ENCODE data around the gene NLRP11. TPM values are rescaled to one million over a fixed set of nuclear protein-coding genes. Genes with fewer than 3 reads are reported as not detected.

NLRP11 gene
- total and polyA plus RNA-seq, 2 experiments from 2014 or later: not detected

DNA sequence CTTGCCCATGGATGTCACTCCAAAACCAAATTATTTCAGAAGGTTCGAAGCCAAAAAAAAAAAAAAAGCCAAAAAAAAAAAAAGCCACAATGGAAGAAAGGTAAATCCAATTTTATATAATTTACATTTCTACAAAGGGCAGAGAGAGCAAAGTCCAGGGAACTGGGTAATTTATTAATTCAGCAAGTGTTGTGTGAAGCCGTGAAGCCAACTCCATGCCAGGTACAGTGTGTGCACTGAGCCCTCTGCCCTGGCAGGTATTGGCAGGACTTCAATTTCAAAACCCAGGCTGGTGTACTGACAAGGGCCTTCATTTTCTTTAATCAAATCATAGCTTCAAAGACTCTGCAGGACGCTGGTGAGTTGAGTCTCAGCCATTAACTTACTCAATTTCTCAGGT, 78.4 kb downstream of the NLRP11 start:
- Histone ChIP-seq H3K9me2 (ENCODE audit: insufficient read depth) (no peaks in the 10 kb centered on the region), H3K36me3 (ENCODE audit: insufficient read depth) (peaks cover 8% of the 10 kb centered on the region; the same call in 1 of the 2 replicates), H3F3A (replicated peaks; ENCODE audit: low read depth) (no peaks in the 10 kb centered on the region), H3K4me1 (ENCODE audit: insufficient read depth) (no peaks in the 10 kb centered on the region), H2AFZ (no peak overlapping the region), H3K79me2 (replicated peaks; ENCODE audit: insufficient read depth) (no peaks in the 10 kb centered on the region), H3K27ac (ENCODE audit: low read depth) (no peak overlapping the region), H3K27me3 (ENCODE audit: insufficient read depth) (no peaks in the 10 kb centered on the region), H3K4me3 (no peak overlapping the region), H4K20me1 (replicated peaks; ENCODE audit: insufficient read depth) (no peaks in the 10 kb centered on the region), H3K4me2 (no peak overlapping the region)
- H3K27me3 Mint-ChIP-seq (ENCODE audit: insufficient read depth, low read depth, poor library complexity): no peaks in the 10 kb centered on the region
- H3K4me1 Mint-ChIP-seq: no peaks in the 10 kb centered on the region
- DNase-seq (ENCODE audit: low spot score) (no peak), ATAC-seq (no peak)
- peaks cover 94% of the 10 kb centered on the region for H3K9me3 Mint-ChIP-seq
- no peak overlapping the region for H3K4me3 Mint-ChIP-seq
- TF ChIP-seq POLR2AphosphoS5 (IDR thresholded peaks at IDR 0.05; ENCODE audit: low read depth) (no peak), STAT1 (IDR thresholded peaks at IDR 0.05; ENCODE audit: unreplicated experiment) (no peak), EZH2 (IDR thresholded peaks at IDR 0.05; ENCODE audit: low read depth, unreplicated experiment) (no peak), NANOG (IDR thresholded peaks at IDR 0.05; ENCODE audit: borderline replicate concordance) (no peak), EZH2phosphoT487 (IDR thresholded peaks at IDR 0.05; ENCODE audit: unreplicated experiment) (no peak), ZNF114 (CRISPR knock-in tag; IDR thresholded peaks at IDR 0.05) (no peak), ZNF331 (CRISPR knock-in tag; IDR thresholded peaks at IDR 0.05; ENCODE audit: low read depth) (no peak), JUNB (IDR thresholded peaks at IDR 0.05; ENCODE audit: unreplicated experiment) (no peak)
- TF ChIP-seq, protein P1, sequence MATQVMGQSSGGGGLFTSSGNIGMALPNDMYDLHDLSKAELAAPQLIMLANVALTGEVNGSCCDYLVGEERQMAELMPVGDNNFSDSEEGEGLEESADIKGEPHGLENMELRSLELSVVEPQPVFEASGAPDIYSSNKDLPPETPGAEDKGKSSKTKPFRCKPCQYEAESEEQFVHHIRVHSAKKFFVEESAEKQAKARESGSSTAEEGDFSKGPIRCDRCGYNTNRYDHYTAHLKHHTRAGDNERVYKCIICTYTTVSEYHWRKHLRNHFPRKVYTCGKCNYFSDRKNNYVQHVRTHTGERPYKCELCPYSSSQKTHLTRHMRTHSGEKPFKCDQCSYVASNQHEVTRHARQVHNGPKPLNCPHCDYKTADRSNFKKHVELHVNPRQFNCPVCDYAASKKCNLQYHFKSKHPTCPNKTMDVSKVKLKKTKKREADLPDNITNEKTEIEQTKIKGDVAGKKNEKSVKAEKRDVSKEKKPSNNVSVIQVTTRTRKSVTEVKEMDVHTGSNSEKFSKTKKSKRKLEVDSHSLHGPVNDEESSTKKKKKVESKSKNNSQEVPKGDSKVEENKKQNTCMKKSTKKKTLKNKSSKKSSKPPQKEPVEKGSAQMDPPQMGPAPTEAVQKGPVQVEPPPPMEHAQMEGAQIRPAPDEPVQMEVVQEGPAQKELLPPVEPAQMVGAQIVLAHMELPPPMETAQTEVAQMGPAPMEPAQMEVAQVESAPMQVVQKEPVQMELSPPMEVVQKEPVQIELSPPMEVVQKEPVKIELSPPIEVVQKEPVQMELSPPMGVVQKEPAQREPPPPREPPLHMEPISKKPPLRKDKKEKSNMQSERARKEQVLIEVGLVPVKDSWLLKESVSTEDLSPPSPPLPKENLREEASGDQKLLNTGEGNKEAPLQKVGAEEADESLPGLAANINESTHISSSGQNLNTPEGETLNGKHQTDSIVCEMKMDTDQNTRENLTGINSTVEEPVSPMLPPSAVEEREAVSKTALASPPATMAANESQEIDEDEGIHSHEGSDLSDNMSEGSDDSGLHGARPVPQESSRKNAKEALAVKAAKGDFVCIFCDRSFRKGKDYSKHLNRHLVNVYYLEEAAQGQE (IDR thresholded peaks at IDR 0.05; ENCODE audit: unreplicated experiment): no peak
- TF ChIP-seq, protein P2, sequence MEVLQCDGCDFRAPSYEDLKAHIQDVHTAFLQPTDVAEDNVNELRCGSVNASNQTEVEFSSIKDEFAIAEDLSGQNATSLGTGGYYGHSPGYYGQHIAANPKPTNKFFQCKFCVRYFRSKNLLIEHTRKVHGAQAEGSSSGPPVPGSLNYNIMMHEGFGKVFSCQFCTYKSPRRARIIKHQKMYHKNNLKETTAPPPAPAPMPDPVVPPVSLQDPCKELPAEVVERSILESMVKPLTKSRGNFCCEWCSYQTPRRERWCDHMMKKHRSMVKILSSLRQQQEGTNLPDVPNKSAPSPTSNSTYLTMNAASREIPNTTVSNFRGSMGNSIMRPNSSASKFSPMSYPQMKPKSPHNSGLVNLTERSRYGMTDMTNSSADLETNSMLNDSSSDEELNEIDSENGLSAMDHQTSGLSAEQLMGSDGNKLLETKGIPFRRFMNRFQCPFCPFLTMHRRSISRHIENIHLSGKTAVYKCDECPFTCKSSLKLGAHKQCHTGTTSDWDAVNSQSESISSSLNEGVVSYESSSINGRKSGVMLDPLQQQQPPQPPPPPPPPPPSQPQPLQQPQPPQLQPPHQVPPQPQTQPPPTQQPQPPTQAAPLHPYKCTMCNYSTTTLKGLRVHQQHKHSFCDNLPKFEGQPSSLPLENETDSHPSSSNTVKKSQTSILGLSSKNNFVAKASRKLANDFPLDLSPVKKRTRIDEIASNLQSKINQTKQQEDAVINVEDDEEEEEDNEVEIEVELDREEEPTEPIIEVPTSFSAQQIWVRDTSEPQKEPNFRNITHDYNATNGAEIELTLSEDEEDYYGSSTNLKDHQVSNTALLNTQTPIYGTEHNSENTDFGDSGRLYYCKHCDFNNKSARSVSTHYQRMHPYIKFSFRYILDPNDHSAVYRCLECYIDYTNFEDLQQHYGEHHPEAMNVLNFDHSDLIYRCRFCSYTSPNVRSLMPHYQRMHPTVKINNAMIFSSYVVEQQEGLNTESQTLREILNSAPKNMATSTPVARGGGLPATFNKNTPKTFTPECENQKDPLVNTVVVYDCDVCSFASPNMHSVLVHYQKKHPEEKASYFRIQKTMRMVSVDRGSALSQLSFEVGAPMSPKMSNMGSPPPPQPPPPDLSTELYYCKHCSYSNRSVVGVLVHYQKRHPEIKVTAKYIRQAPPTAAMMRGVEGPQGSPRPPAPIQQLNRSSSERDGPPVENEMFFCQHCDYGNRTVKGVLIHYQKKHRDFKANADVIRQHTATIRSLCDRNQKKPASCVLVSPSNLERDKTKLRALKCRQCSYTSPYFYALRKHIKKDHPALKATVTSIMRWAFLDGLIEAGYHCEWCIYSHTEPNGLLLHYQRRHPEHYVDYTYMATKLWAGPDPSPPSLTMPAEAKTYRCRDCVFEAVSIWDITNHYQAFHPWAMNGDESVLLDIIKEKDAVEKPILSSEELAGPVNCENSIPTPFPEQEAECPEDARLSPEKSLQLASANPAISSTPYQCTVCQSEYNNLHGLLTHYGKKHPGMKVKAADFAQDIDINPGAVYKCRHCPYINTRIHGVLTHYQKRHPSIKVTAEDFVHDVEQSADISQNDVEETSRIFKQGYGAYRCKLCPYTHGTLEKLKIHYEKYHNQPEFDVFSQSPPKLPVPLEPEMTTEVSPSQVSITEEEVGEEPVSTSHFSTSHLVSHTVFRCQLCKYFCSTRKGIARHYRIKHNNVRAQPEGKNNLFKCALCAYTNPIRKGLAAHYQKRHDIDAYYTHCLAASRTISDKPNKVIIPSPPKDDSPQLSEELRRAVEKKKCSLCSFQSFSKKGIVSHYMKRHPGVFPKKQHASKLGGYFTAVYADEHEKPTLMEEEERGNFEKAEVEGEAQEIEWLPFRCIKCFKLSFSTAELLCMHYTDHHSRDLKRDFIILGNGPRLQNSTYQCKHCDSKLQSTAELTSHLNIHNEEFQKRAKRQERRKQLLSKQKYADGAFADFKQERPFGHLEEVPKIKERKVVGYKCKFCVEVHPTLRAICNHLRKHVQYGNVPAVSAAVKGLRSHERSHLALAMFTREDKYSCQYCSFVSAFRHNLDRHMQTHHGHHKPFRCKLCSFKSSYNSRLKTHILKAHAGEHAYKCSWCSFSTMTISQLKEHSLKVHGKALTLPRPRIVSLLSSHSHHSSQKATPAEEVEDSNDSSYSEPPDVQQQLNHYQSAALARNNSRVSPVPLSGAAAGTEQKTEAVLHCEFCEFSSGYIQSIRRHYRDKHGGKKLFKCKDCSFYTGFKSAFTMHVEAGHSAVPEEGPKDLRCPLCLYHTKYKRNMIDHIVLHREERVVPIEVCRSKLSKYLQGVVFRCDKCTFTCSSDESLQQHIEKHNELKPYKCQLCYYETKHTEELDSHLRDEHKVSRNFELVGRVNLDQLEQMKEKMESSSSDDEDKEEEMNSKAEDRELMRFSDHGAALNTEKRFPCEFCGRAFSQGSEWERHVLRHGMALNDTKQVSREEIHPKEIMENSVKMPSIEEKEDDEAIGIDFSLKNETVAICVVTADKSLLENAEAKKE (CRISPR knock-in tag; IDR thresholded peaks at IDR 0.05): no peak
- TF ChIP-seq, protein P3, sequence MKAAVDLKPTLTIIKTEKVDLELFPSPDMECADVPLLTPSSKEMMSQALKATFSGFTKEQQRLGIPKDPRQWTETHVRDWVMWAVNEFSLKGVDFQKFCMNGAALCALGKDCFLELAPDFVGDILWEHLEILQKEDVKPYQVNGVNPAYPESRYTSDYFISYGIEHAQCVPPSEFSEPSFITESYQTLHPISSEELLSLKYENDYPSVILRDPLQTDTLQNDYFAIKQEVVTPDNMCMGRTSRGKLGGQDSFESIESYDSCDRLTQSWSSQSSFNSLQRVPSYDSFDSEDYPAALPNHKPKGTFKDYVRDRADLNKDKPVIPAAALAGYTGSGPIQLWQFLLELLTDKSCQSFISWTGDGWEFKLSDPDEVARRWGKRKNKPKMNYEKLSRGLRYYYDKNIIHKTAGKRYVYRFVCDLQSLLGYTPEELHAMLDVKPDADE (IDR thresholded peaks at IDR 0.05): no peak
- no peak overlapping the region for H3K27ac Mint-ChIP-seq
- H3K36me3 Mint-ChIP-seq (ENCODE audit: low read depth): peaks cover 35% of the 10 kb centered on the region

Data from GM23338 (cell line).